Upper lobe of left lung (tissue), 6 donors: ENCODE results near the gene GPR61. TPM values are rescaled to one million over a fixed set of nuclear protein-coding genes. Genes with fewer than 3 reads are reported as not detected.

ENCODE experiments used
- ATAC-seq, 2 donors: fragments of 200-7000 bp; cut with Tn5 transposase; one replicate each; pipeline ENCODE4 v1.9.1; 2022; ENCODE audit warnings: mild to moderate bottlenecking in 2 of 2, moderate library complexity in 2 of 2; ENCODE audit not compliant: low FRiP score in 2 of 2
- DNase-seq, 2 donors: peaks; one replicate each; pipeline ENCODE4 v3.0.0-alpha.2; 2019 to 2020
- H3K27ac ChIP-seq, 4 donors: fragments of 200-600 bp; sonication (generic); one replicate each; pipeline ENCODE4 v1.5.1; 2016 to 2019
- H3K27me3 ChIP-seq, 4 donors: fragments of 200-600 bp; sonication (generic); one replicate each; pipeline ENCODE4 v1.5.1; 2017 to 2019
- H3K36me3 ChIP-seq, 4 donors: fragments of 200-600 bp; sonication (generic); one replicate each; pipeline ENCODE4 v1.5.1; 2016 to 2019
- H3K4me1 ChIP-seq, 4 donors: fragments of 200-600 bp; sonication (generic); one replicate each; pipeline ENCODE4 v1.5.1; 2018 to 2019
- H3K4me3 ChIP-seq, 4 donors: fragments of 200-600 bp; sonication (generic); one replicate each; pipeline ENCODE4 v1.5.1; 2017 to 2019; ENCODE audit warnings: mild to moderate bottlenecking in 2 of 4, moderate library complexity in 1 of 4
- H3K9me3 ChIP-seq, 4 donors: fragments of 200-600 bp; sonication (generic); one replicate each; pipeline ENCODE4 v1.5.1; 2018 to 2019
- CTCF ChIP-seq, 6 experiments: fragments of 450-650 bp in 4 of 6; fragments of 200-600 bp in 2 of 6; sonication (generic) in 2 of 6; IDR thresholded peaks; one replicate each; pipeline ENCODE4 v1.5.1; 2016 to 2019; ENCODE audit warnings: antibody characterized with exemption in 6 of 6
- EP300 ChIP-seq, 4 donors: sonication (generic); formaldehyde crosslinking; IDR thresholded peaks; one replicate each; pipeline ENCODE4 v1.5.1; 2017; ENCODE audit warnings: antibody characterized with exemption in 4 of 4, control low read depth in 2 of 4
- POLR2A ChIP-seq, 4 donors: fragments of 450-650 bp; IDR thresholded peaks; one replicate each; pipeline ENCODE4 v1.5.1; 2016 to 2017; ENCODE audit warnings: antibody characterized with exemption in 4 of 4, mild to moderate bottlenecking in 2 of 4
- POLR2AphosphoS5 ChIP-seq, 2 donors: sonication (generic); formaldehyde crosslinking; IDR thresholded peaks; one replicate each; pipeline ENCODE4 v1.5.1; 2017; ENCODE audit warnings: antibody characterized with exemption in 2 of 2
- WGBS, 2 donors: methylation state at CpG; one replicate each; pipeline ENCODE4 v1.1.5; 2017 to 2018; 5-methylcytosine and 5-hydroxymethylcytosine counted together
- total RNA-seq, 6 donors: library from RNA; depleted of rRNA in 4 of 6; stranded (reverse); fragments of >200 nt in 4 of 6; gene quantifications; one replicate each; pipeline versions ENCODE4 v1.1.0 to v1.2.1, GENCODE V29; 2016 to 2021
- donor health status: DM: no; HTN: no; CAD: no; lungs with moderate emphysema.
- donor health status: DM: no; HTN: yes; CAD: no; lungs with severe emphysema.

GPR61 gene
- total RNA-seq, 6 donors from 2014 or later, result not detected

- DNase-seq, result no peak
- peaks cover 18 to 31% (median 18%) of the 10 kb centered on the region in 4 donors for H3K4me1 ChIP-seq
- peak overlapping the region; percentile 58 to 91 (median 85) for H3K27ac ChIP-seq
- no peak for TF ChIP-seq EP300 (IDR thresholded peaks at IDR 0.05)
- no peak for TF ChIP-seq CTCF (IDR thresholded peaks at IDR 0.05)
- no peak for TF ChIP-seq POLR2AphosphoS5 (IDR thresholded peaks at IDR 0.05)
- no peak for TF ChIP-seq POLR2A (IDR thresholded peaks at IDR 0.05)
- 70% methylated on average over 3 of the region's 4 CpGs; no CpG with 5 or more reads in 1 of the 2 donors for WGBS, 2 donors
- peak overlapping the region in 1 of 4 donors; percentile 99 for H3K4me3 ChIP-seq
- H3K36me3 ChIP-seq, result peaks cover 0 to 38% (median 24%) of the 10 kb centered on the region in 4 donors
- no peaks in the 10 kb centered on the region for H3K9me3 ChIP-seq
- ATAC-seq, result no peak
- H3K27me3 ChIP-seq, result peaks cover 0 to 3% (median 0%) of the 10 kb centered on the region in 4 donors
These were observed 46.4 kb upstream of the GPR61 start for GRCh38 chr1:109493227-109493626.

- DNase-seq (peak; percentile 89 to 97), ATAC-seq (peak; percentile 96 to 97)
- TF ChIP-seq CTCF (IDR thresholded peaks at IDR 0.05) (peak; percentile 92 to 99 (median 96)), POLR2AphosphoS5 (IDR thresholded peaks at IDR 0.05) (peak; percentile 75 to 81), POLR2A (IDR thresholded peaks at IDR 0.05) (peak in 3 of 4 donors; percentile 42 to 76 (median 44)), EP300 (IDR thresholded peaks at IDR 0.05) (no peak)
- Histone ChIP-seq H3K27me3 (peaks cover 0 to 3% (median 0%) of the 10 kb centered on the region in 4 donors), H3K27ac (peak within 1 kb of the TSS; percentile 58 to 91 (median 85)), H3K4me1 (peaks cover 18 to 38% (median 20%) of the 10 kb centered on the region in 4 donors), H3K4me3 (peak within 1 kb of the TSS; percentile 66 to 99 (median 98)), H3K9me3 (no peaks in the 10 kb centered on the region), H3K36me3 (peaks cover 0 to 34% (median 23%) of the 10 kb centered on the region in 4 donors)
- 0% methylated on average over 21 to 36 of the region's 44 CpGs for WGBS, 2 donors
These were observed 45.7 kb upstream of the GPR61 start, which contains the start of gene CYB561D1 for GRCh38 chr1:109493805-109494539. Gene CYB561D1, plus strand, starts transcription at chr1:109494094. Its CDS starts 46 bp downstream, at chr1:109494140.

GRCh38 chr1:109495738-109496137 is 43.9 kb upstream of the GPR61 start:
- Histone ChIP-seq H3K4me1 (peaks cover 26 to 54% (median 30%) of the 10 kb centered on the region in 4 donors), H3K9me3 (no peaks in the 10 kb centered on the region), H3K27me3 (peaks cover 0 to 3% (median 0%) of the 10 kb centered on the region in 4 donors), H3K4me3 (no peak overlapping the region), H3K27ac (no peak overlapping the region), H3K36me3 (peaks cover 0 to 27% (median 20%) of the 10 kb centered on the region in 4 donors)
- DNase-seq (peak in 1 of 2 donors; percentile 48), ATAC-seq (no peak)
- TF ChIP-seq EP300 (IDR thresholded peaks at IDR 0.05) (no peak), POLR2AphosphoS5 (IDR thresholded peaks at IDR 0.05) (no peak), CTCF (IDR thresholded peaks at IDR 0.05) (no peak), POLR2A (IDR thresholded peaks at IDR 0.05) (no peak)
- 82 to 94% methylated on average over 5 to 7 of the region's 7 CpGs for WGBS, 2 donors

- WGBS, 2 donors, result 74 to 78% methylated on average over 7 to 8 of the region's 9 CpGs
- peaks cover 0 to 32% (median 20%) of the 10 kb centered on the region in 4 donors for H3K36me3 ChIP-seq
- no peaks in the 10 kb centered on the region for H3K9me3 ChIP-seq
- H3K27ac ChIP-seq, result no peak overlapping the region
- TF ChIP-seq CTCF (IDR thresholded peaks at IDR 0.05), result no peak
- no peak for ATAC-seq
- no peak overlapping the region for H3K4me3 ChIP-seq
- peaks cover 0 to 3% (median 0%) of the 10 kb centered on the region in 4 donors for H3K27me3 ChIP-seq
- no peak for DNase-seq
- peaks cover 28 to 66% (median 36%) of the 10 kb centered on the region in 4 donors for H3K4me1 ChIP-seq
These were observed 42.1 kb upstream of the GPR61 start for GRCh38 chr1:109497449-109498160.
